ENCODE data around the gene SPAG16. TPM values are rescaled to one million over a fixed set of nuclear protein-coding genes. Genes with fewer than 3 reads are reported as not detected.
"Not testable (repeated sequence)": the region's sequence is repeated elsewhere in the genome, so short reads cannot be mapped to it uniquely, and the experiment has no call there.

Gene SPAG16
- total RNA-seq, 1 experiment from 2014 or later, result 30.0 TPM

GRCh38 chr2:213710164-213710563 is 425.9 kb downstream of the SPAG16 start:
- Histone ChIP-seq H3K4me3 (no peak overlapping the region), H2AFZ (no peak overlapping the region), H3K27me3 (ENCODE audit: insufficient read depth, low read depth) (no peaks in the 10 kb centered on the region), H3K4me1 (replicated peaks; ENCODE audit: insufficient read depth) (no peaks in the 10 kb centered on the region), H3K36me3 (ENCODE audit: low read depth) (no peaks in the 10 kb centered on the region), H3F3A (ENCODE audit: insufficient read depth, low read depth) (no peaks in the 10 kb centered on the region), H3K9me2 (ENCODE audit: insufficient read depth) (no peaks in the 10 kb centered on the region), H3K4me2 (no peak overlapping the region), H3K79me2 (ENCODE audit: low read depth) (no peaks in the 10 kb centered on the region), H3K27ac (no peak overlapping the region), H4K20me1 (ENCODE audit: insufficient read depth) (no peaks in the 10 kb centered on the region), H3K9me3 (ENCODE audit: insufficient read depth, low read depth) (no peaks in the 10 kb centered on the region)
- POLR2A ChIA-PET (ENCODE audit: unreplicated experiment), result no interaction called here
- no peak for DNase-seq
- no TSS peak for BruUV-seq (replicated peaks)
- TF ChIP-seq, protein P1, sequence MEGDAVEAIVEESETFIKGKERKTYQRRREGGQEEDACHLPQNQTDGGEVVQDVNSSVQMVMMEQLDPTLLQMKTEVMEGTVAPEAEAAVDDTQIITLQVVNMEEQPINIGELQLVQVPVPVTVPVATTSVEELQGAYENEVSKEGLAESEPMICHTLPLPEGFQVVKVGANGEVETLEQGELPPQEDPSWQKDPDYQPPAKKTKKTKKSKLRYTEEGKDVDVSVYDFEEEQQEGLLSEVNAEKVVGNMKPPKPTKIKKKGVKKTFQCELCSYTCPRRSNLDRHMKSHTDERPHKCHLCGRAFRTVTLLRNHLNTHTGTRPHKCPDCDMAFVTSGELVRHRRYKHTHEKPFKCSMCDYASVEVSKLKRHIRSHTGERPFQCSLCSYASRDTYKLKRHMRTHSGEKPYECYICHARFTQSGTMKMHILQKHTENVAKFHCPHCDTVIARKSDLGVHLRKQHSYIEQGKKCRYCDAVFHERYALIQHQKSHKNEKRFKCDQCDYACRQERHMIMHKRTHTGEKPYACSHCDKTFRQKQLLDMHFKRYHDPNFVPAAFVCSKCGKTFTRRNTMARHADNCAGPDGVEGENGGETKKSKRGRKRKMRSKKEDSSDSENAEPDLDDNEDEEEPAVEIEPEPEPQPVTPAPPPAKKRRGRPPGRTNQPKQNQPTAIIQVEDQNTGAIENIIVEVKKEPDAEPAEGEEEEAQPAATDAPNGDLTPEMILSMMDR (conservative IDR thresholded peaks at IDR 0.05), result no peak
- TF ChIP-seq EZH2 (IDR thresholded peaks at IDR 0.05; ENCODE audit: low read depth), result no peak
- intact Hi-C loops (cut with micrococcal nuclease; ENCODE audit: unreplicated experiment), result no loop called here
- CTCF ChIA-PET, result no interaction called here

- H3K36me3 ChIP-seq (ENCODE audit: low read depth); H3K4me1 ChIP-seq (replicated peaks; ENCODE audit: insufficient read depth); CTCF ChIA-PET; H3K4me2 ChIP-seq; DNase-seq; H2AFZ ChIP-seq; H3K27ac ChIP-seq; H3K9me3 ChIP-seq (ENCODE audit: insufficient read depth, low read depth); H4K20me1 ChIP-seq (ENCODE audit: insufficient read depth); H3K4me3 ChIP-seq; H3K27me3 ChIP-seq (ENCODE audit: insufficient read depth, low read depth); BruUV-seq (replicated peaks); H3K79me2 ChIP-seq (ENCODE audit: low read depth); POLR2A ChIA-PET (ENCODE audit: unreplicated experiment); intact Hi-C loops (cut with micrococcal nuclease; ENCODE audit: unreplicated experiment); H3F3A ChIP-seq (ENCODE audit: insufficient read depth, low read depth); H3K9me2 ChIP-seq (ENCODE audit: insufficient read depth): not testable (repeated sequence)
Measured at GRCh38 chr2:213718411-213718810, 434.1 kb downstream of the SPAG16 start.

- 0 out of 2 replicates have a peak, but pooled peaks cover 8% of the 10 kb centered on the region for H3K4me1 ChIP-seq (replicated peaks; ENCODE audit: insufficient read depth)
- intact Hi-C loops (cut with micrococcal nuclease; ENCODE audit: unreplicated experiment), result no loop called here
- no peaks in the 10 kb centered on the region for H3K27me3 ChIP-seq (ENCODE audit: insufficient read depth, low read depth)
- no peak for TF ChIP-seq EZH2 (IDR thresholded peaks at IDR 0.05; ENCODE audit: low read depth)
- TF ChIP-seq, protein P1 (conservative IDR thresholded peaks at IDR 0.05), result no peak
- H3F3A ChIP-seq (ENCODE audit: insufficient read depth, low read depth), result no peaks in the 10 kb centered on the region
- no peaks in the 10 kb centered on the region for H3K79me2 ChIP-seq (ENCODE audit: low read depth)
- no peak overlapping the region for H3K4me2 ChIP-seq
- H3K4me3 ChIP-seq, result no peak overlapping the region
- no peak overlapping the region for H3K27ac ChIP-seq
- CTCF ChIA-PET, result no interaction called here
- H3K36me3 ChIP-seq (ENCODE audit: low read depth), result no peaks in the 10 kb centered on the region
- H4K20me1 ChIP-seq (ENCODE audit: insufficient read depth), result no peaks in the 10 kb centered on the region
- no peak overlapping the region for H2AFZ ChIP-seq
- POLR2A ChIA-PET (ENCODE audit: unreplicated experiment), result no interaction called here
- no peak for DNase-seq
- no peaks in the 10 kb centered on the region for H3K9me2 ChIP-seq (ENCODE audit: insufficient read depth)
- BruUV-seq (replicated peaks), result no TSS peak
- no peaks in the 10 kb centered on the region for H3K9me3 ChIP-seq (ENCODE audit: insufficient read depth, low read depth)
Measured at GRCh38 chr2:213722565-213722964, 438.3 kb downstream of the SPAG16 start.

DNA sequence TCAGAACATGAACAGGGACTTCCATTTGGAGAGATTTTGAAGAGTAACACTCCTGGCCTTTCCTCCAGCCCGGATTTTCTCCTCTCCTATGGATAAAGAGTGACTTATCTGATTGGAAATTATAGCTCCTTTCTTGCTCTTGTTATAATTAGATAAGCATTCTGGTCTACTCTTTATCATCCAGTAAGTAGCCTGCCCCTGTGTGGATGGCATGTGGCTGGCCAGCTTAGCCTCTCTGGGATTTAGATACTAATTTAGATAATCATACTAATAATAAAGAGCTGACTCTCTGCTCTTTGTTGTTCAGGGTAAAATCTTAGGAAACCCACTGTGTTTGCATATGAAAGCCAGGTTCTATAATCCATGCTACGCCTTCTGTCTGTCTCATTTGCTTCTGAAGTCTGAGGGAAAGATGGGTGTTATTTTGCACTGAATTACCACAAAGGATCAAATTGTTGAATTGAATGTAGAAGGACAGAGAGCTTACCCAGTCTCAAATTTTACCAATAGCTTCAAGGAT is 438.8 kb downstream of the SPAG16 start:
- TF ChIP-seq, protein P1 (conservative IDR thresholded peaks at IDR 0.05), result no peak
- TF ChIP-seq EZH2 (IDR thresholded peaks at IDR 0.05; ENCODE audit: low read depth), result no peak
- CTCF ChIA-PET, result no interaction called here
- POLR2A ChIA-PET (ENCODE audit: unreplicated experiment), result interaction anchor here (0.6 kb wide), 1 partner anchor 100 kb away, joined by 3 read pairs; no protein-coding TSS in a partner anchor
- no TSS peak for BruUV-seq (replicated peaks)
- no peaks in the 10 kb centered on the region for H4K20me1 ChIP-seq (ENCODE audit: insufficient read depth)
- no peaks in the 10 kb centered on the region for H3K9me3 ChIP-seq (ENCODE audit: insufficient read depth, low read depth)
- 0 out of 2 replicates have a peak, but pooled peaks cover 8% of the 10 kb centered on the region for H3K4me1 ChIP-seq (replicated peaks; ENCODE audit: insufficient read depth)
- intact Hi-C loops (cut with micrococcal nuclease; ENCODE audit: unreplicated experiment), result no loop called here
- no peaks in the 10 kb centered on the region for H3K79me2 ChIP-seq (ENCODE audit: low read depth)
- H3K36me3 ChIP-seq (ENCODE audit: low read depth), result no peaks in the 10 kb centered on the region
- no peak for DNase-seq
- H3K4me2 ChIP-seq, result no peak overlapping the region
- H2AFZ ChIP-seq, result no peak overlapping the region
- no peaks in the 10 kb centered on the region for H3F3A ChIP-seq (ENCODE audit: insufficient read depth, low read depth)
- H3K27ac ChIP-seq, result no peak overlapping the region
- no peaks in the 10 kb centered on the region for H3K27me3 ChIP-seq (ENCODE audit: insufficient read depth, low read depth)
- no peak overlapping the region for H3K4me3 ChIP-seq
- H3K9me2 ChIP-seq (ENCODE audit: insufficient read depth), result no peaks in the 10 kb centered on the region

Data from PC-9 (cell line).